GM12865 (cell line): ENCODE results near the gene ABHD8.

Experiments used
- DNase-seq: peaks from one replicate; pipeline ENCODE4 v3.0.0; 2010; ENCODE audit warnings: low read depth
- H3K4me3 ChIP-seq: 2 replicates; pipeline ENCODE4 v1.5.1; 2011; ENCODE audit warnings: mild to moderate bottlenecking, low read depth, low read length, control low read depth
- TF ChIP-seq, protein P1 (sequence below): IDR thresholded peaks from 2 replicates; pipeline ENCODE4 v1.5.1; 2011; ENCODE audit warnings: low read length, control low read depth, low read depth, inconsistent platforms; ENCODE audit not compliant: insufficient read depth; ENCODE audit errors: missing control alignments

The ABHD8 gene

DNA sequence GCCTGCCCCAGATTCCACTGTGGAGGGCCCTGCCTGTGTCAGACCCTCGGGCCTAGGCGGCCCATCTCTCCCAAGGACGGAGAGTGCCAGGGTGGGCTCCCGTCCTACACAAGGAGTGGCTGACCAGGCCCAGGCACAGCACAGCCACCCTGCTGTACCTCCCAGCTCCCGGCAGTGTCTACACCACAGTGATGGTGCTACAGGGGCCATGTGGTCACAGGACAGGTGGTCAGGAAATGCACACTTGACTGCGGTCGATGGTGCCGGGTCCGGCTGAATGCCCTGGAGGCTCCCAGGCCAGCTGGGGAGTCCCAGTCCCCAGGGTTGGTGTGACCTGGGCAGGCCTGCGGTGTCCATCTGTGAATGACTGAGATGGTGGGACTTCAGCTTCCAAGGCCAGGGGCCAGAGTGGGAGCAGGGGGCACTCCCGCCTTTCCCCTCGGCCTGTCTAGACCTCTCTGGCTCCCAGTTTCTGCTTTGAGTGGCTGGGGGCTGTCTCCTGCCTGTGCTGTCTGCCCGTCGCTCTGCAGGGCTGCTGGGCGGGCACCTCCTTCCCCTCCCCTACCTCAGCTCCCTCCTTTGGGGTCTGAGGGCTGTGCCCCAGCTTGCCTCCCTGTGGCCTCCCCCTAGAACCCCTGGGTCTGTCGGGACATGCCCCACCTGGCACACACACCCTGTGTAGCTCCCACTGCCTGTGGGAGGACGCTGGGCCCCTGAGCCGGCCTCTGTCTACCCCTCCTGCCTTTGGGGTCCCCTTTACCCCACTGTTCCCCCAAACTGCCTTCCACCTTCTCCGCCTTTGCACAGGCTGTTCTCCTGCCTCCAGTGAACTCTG lies 18.6 kb upstream of the ABHD8 start:
- TF ChIP-seq, protein P1, sequence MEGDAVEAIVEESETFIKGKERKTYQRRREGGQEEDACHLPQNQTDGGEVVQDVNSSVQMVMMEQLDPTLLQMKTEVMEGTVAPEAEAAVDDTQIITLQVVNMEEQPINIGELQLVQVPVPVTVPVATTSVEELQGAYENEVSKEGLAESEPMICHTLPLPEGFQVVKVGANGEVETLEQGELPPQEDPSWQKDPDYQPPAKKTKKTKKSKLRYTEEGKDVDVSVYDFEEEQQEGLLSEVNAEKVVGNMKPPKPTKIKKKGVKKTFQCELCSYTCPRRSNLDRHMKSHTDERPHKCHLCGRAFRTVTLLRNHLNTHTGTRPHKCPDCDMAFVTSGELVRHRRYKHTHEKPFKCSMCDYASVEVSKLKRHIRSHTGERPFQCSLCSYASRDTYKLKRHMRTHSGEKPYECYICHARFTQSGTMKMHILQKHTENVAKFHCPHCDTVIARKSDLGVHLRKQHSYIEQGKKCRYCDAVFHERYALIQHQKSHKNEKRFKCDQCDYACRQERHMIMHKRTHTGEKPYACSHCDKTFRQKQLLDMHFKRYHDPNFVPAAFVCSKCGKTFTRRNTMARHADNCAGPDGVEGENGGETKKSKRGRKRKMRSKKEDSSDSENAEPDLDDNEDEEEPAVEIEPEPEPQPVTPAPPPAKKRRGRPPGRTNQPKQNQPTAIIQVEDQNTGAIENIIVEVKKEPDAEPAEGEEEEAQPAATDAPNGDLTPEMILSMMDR = no peak
- no peak for DNase-seq
- no peak overlapping the region for H3K4me3 ChIP-seq

DNA sequence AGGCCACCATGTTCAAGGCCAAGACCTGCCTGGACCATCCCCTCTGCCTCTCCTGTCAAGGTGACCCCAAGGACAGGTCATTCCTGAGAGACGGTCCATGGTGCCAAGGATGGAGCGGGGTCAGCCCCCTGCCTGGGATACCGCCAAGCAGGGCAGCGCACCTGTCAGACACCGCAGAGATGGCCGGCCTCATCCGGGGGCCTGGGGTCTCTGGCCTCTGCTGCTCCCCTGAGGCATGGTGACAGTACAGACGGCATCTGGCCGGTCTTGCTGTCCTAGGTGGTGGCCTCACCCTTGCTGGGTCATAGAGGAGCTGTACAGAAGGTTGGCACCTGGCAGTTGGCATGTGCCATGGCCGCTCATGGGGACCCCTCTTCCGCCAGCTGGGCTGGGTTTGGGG lies 17.2 kb upstream of the ABHD8 start:
- no peak for DNase-seq
- TF ChIP-seq, protein P1 = no peak
- H3K4me3 ChIP-seq = no peak overlapping the region

DNA sequence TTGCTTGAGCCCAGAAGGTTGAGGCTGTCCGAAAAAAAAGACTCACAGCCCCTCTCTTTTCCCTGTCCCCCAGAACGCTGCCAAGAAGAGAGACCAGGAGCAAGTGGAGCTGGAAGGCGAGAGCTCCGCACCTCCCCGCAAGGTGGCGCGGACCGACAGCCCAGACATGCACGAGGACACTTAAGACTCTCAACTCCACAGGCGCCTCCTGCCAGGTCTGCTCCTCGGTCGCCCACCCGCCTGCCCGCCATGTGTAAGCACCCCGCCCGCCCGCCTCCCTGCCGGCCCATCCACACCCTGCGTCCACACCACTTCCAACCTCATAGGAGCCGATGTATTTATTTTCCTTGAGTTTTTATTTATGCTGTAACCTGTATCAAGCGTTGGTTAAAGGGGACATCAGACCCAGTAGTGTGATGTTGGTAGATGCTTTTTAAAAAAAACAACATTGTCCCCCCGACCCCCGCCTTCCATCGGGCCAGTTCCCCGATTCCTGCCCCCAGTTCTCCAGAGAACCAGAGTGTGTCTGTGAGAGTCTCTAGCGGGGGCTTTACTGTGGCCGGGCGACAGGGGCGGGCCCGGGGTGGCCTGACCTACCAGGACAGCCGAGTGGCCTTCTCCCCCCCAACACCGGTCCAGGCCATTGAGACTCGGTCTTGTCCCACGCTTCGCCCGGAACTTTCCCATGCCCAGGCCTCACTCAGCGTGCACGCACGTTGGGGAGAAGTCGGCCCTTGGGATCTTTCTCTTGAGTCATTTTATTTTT lies 16.4 kb upstream of the ABHD8 start:
- H3K4me3 ChIP-seq = no peak overlapping the region
- DNase-seq = no peak
- TF ChIP-seq, protein P1 = no peak

DNA sequence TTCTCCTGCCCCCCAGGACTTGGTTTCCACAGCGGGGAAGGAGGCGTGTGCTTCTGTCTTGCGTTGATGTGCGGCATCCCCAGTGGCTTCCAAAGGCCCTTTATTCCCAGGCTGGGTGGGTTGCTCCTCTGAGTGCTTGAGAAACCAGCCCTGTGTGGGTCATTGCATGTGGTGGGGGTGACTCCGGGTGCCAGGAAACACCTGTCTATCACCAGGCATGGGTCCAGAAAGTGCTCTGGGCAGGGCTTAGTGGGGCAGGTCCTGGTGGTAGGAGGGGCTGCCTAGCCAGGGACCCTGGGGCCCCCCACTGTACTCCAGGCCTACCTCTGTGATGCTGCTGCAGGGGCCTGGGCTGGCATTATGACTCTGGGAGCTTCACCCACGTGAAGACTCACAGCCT lies 15.7 kb upstream of the ABHD8 start:
- no peak overlapping the region for H3K4me3 ChIP-seq
- TF ChIP-seq, protein P1 = no peak
- DNase-seq = no peak

DNA sequence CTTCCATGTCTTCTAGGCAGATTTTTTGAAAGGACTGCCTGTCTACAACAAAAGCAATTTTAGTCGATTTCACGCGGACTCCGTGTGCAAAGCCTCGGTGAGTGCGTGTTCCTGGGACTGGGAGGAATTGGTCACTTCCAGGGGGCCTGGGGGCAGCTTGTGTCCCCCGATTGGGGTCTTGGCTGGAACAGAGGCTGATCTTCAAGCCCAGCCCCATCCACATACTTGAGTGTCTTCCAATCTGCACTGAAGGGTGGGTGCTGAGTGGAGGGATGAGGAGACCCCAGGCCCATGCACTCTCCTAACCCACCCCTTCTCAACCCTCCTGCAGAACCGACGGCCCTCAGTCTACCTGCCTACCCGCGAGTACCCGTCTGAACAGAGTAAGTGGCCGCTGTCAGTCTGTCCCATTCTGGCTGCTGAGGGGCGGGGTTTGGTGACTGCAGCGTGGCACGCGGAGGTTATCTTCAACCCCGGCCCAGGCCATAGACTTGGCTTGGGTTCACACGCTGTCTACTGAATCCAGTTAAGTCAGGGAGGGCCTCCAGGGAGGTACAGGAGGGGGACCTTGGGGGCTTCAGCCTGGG lies 10.9 kb upstream of the ABHD8 start:
- no peak for DNase-seq
- TF ChIP-seq, protein P1 = no peak
- no peak overlapping the region for H3K4me3 ChIP-seq

DNA sequence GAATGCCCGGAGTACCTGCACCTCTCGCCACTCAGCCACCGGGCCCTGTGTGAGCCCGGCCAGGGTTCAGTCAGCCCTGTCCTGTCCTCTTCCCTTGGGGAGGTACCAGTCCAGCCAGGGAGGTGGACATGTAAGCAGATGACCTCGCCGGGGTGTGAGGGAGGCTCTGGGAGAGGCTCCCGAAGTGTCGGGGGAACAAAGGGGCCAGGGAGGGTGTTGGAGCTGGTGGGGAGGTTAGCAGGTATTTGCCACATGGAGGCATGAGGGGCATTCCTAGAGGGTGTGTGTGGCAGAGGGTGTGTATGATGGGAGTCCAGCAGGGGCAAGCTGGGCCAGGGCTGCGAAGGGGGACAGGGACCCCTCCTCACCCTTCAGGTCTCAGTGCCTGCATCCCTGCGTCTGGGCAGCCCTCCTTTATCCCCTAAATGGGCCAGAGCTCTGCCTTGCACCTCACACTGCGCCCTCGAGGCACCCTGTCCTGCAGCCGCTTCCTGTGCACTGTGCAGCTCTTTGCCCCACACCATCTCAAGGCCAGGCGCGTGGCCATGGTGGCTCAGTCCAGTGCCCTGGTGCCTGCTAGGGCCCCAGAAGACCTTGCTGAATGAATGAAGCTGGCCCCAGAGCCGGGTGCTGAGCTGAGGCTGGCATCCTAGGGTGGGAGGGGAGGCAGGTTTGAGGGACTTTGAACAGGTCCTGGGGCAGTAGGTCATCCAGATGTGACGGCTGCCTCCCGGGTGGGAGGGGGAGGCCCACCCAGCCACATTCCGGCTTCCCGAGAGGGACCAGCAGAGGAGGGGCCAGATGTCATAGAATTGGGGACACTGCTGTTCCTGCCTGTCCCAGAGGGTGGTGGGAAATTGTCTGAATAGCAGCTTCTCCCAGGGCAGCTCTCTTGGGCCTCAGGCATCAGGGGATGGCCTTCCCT lies 9.2 kb upstream of the ABHD8 start:
- TF ChIP-seq, protein P1 = no peak
- no peak overlapping the region for H3K4me3 ChIP-seq
- DNase-seq = no peak
